8988T (cell line): ENCODE measurements around the gene PLCB1.
"Not testable (repeated sequence)": the region's sequence is repeated elsewhere in the genome, so short reads cannot be mapped to it uniquely, and the experiment has no call there.

Experiments used
- DNase-seq: peaks from one replicate; pipeline ENCODE4 v3.0.0; 2011

PLCB1 gene

DNA sequence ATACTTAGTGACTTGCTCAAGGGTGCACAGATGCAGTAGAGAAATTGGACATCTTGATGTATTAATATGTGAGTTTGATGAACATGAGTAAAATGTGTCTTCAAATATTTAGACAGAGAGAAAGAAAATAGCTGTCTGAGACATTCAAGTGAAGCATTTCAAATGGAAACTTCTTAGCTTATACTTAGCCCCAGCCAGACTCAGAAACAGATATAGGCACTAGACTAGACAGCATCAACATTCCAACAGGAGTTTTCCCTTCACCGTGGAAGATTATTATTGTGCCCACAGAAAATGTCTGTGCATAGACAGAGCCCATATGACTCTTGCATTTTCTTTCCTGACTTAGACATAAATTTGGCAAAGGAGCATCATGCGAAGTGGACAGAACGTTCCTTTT is 443.0 kb downstream of the PLCB1 start:
- DNase-seq, result no peak

DNA sequence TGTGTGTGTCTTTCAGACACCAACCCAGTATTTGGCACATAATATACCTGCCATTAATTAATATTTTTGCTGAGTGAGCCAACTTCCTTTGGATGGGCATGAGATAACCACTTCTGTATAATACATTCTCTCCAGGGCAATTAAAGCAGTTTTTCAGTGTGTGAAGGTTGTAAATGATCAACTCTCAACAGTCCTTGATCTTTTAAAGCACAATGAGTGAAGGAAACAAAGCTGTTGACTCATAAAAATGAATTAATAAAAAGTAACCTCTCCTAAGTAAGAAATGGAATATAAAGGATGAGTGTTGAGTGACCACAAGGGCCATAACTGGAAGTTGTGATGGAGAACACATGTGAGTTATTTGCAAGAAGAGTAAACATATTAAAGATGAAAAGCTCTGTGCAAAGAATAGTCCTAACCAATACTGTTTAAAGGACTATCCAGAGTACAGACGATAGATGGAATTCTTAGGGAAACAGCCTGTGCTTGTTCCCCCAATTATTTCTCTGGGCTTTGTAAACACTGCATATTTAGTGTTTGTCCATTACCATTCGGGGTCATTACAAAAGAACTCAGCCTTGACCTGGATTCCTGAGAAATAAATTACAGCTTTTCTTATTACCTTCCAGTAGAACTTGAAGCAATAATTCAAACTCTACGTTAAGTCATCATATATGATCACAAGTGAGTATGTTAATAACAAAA is 446.2 kb downstream of the PLCB1 start:
- no peak for DNase-seq

DNA sequence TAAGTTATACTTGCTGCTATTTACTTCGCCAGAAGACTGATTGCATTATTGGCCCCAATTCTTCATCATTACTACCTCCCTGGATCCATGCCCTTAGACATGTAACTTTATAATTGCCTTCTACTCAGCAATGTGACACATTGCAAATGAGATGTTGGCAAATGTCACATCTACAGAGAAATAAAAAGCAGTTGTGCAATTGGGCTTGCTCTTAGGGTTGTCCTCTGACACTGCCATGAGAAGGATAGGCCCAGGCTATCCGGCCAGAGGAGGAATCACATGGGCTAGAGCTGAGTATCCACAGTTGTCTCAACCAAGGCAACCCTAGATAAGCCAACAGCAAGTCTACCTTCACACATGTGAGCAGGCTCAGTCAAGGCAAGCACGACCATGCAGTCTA is 447.0 kb downstream of the PLCB1 start:
- no peak for DNase-seq

DNA sequence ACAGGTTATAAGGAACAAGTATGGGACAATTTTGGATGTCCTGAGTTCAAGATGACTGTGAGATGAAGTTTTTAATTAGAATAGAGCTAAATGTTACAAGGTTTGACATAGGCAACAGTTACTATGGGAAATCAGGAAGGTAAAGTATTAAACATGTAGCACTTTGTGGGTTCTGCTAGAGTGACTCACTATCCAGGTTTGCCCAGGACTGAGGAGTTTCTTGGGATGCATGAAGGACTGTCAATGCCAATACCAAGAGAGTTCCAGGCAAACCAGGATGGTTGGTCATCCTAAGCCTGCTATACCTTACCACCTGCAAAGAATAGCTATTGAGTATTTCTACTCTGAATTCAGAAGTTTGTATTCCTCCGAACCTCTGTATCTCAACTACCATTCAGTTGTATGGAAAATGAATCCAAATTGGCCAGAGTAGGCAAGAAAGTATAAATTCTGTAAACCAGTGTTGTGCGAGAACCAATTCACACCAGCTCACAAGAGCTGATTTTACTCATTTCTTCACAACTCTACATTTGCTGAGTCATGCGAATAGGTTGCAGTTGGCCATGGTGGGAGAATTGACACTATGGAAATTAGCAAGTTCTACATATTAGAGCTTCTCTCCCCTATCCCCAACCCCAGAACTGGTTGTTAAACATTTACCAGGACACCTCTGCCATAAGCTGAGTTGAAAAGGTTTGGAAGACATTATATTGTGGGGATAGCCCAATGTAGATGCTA is 449.5 kb downstream of the PLCB1 start:
- no peak for DNase-seq

DNA sequence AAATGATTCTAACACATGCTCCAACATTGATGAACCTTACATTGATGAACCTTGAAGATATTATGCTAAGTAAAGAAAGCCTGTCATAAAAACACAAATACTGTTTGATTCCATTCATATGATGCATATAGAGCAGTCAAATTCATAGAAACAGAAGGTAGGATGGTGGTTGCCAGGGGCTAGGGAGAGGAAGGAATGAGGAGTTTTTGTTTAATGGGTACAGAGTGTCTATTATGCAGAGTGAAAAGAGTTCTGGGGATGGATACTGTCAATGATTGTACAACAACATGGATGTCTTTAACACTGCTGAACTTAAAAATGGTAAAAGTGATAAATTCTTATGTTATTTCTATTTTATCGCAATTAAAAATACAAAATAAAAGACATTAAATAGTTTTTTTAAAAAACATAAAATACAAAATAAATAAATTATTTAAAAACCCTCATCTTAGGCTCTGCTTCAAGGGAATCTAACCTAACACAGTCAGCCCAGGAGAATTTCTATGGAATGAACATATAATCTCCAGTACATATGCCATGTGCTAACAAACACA is 451.0 kb downstream of the PLCB1 start:
- no peak for DNase-seq

DNA sequence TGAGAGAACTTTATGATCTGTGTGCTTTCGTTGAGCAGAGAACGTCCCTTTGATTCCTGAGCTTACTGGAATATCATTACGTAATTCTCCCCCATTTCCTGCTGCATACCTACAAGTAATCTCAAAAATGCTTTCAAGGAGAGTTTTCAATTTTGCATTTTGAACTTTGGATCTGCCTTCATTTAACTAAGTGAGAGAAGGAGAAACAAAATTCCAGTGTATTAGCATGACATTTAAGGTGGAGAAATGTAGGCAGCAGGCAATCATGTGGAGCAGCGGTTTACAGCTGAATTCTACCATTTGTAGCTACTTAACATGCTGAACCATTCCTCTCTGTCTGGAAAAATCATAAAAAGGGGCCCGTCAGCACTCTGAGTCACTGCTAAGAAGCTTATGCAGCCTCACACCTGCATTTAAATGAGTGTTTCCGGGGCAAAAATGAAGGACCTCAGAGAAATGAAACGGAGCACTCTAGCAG is 451.5 kb downstream of the PLCB1 start:
- no peak for DNase-seq

DNA sequence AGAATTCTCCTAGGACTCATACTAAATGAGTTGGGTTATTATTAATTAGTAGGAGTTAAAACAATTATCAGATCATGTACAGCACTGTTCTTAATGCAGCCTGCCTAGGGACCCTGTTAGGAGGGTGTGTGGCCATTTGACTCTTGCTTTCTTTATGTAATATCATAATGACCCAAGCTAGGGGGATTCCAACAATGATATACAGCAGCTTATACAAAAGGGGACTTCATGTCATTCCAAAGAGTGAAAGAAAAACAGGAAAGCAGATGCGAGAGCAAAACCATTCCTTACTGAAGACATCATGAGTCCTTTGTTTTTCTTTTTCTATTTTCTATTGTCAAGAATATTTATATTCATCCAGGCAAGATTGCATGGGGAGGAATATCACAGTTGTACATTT is 455.2 kb downstream of the PLCB1 start:
- DNase-seq, result no peak

DNA sequence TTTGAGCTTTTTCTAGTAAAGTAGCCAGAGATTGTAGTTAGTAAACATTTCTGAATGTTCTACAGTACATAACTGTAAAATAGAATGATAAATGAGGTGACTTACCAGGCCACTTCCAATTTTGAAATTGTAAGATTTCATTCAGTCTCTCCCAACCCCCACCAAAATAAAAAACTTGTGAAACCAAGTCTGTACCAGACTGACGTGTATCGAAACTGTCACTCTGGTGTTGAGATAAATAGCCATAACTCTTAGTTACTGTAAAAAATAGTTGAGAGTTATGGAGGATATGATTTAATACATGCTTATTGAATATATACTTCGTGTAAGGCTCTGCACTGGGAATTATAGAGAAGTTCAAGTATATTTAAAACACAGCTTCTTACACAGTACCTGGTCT is 455.7 kb downstream of the PLCB1 start:
- no peak for DNase-seq

DNA sequence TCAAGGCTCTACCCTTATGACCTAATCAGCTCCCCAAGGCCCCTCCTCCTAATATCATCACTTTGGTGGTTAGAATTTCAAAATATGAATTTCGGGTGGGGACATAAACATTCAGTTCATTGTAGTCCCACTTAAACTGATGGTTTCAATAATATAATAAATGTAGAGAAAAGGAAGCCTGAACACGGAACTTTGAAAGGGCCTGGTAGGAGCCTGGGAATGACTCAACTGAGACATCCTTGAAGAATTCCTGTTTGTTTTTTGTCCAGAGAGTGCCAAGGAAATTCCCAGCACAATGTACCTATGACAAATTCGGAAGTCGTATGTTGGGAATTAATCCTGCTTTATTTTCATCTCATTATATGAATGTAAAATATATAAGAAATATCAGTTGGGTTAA is 457.9 kb downstream of the PLCB1 start:
- no peak for DNase-seq

DNA sequence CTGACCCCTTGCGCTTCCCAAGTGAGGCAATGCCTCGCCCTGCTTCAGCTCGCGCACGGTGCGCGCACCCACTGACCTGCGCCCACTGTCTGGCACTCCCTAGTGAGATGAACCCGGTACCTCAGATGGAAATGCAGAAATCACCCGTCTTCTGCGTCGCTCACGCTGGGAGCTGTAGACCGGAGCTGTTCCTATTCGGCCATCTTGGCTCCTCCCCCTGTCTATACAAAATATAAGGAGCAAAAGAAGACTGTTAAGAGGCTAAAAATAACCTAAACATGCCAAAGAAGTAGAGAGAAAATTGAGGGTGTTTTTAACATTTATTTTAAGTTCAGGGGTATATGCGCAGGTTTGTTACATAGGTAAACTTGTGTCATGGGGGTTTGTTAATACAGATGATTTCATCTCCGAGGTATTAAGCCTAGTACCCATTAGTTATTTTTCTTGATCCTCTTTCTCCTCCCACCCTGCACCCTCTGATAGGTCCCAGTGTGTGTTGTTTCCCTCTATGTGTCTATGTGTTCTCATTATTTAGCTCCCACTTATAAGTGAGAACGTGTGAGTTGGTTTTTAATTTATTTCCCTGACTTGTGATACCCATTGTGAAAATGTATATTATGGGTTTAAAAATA is 469.0 kb downstream of the PLCB1 start:
- not testable (repeated sequence) for DNase-seq

DNA sequence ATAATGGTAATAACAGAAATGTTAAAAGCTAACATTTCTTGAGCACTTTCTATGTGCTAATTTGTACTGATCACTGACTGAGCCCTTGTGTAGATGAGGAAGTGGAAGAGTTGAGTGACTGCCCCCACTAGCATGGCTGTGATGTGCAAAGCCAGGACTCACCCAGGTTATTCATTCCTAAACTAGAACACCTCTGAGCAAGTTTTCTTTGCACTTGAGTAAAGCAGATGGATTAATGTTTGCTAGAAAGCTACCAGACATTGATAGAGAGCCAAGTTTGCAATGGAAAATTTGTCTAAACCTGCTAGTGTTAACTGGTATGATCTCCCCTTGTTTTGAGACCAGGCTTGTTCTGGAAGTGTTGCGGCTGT is 469.5 kb downstream of the PLCB1 start:
- DNase-seq, result no peak

DNA sequence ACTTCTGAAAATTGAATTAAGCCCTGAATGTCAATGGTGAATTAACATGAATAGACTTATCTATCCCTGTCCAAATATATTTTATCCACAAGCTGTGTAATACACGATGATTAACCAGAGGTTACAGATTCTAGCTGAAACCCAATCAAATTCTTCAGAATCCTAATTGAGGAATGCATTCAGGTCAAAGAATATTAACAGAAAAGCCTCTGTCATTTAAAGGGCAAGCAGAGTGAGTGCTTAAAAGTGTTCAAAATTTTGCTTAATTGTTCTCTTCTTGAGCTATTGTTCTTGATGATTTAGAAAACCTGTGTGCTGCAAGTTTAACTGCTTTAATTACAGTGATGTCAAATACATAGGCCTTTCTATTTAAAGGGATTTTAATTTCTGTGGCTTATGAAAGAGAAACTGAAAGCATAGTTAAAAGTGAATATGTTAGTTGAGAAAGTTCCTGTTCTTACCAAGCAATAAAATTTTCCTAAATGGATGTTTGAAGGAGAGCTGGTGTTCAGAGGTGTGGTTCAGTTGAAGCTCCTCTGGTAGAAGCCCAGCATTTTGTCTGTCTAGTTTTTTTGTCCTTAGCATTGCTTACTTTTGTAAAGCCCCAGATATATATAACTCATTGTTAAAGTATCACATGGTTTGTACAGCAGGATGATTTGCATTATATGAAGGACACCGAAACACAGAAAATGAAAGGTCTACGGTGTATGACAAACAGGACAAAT is 470.5 kb downstream of the PLCB1 start:
- DNase-seq, result no peak

DNA sequence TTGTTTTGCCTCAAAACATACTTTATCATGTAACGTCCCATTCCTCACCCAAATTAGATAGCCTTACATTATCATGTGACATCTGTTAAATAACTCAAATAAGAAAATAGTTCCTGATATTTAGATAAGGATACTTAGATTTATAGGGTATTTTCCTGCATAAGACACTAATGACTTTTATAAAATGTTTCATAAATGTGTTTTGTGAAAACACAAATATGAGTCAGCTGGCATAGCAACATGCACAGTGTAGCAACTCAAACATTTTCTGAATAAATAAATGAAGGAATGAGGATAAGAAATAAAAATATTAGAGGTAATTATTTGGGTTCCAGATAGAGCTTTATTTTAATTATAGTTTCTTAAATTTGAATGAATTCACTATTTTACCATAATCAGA is 476.4 kb downstream of the PLCB1 start:
- no peak for DNase-seq

DNA sequence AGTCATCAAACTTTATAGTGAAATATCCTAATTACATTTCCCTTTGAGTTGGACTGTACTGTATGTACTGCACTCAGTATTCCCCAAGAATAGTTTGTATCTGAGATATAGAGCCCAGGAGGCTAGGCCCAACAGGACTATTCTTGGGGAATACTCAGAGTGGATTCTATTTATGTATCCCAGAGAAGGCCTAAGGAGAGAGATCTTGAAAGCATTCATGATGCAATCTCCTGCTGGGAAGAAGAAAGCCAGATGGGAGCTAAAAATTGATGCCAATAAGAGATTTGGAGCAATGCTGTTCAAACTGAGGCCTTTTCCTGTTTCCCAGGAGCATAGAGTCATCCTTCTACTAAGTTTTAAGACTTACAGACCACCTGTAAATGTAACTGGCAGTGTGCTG is 484.7 kb downstream of the PLCB1 start:
- no peak for DNase-seq

DNA sequence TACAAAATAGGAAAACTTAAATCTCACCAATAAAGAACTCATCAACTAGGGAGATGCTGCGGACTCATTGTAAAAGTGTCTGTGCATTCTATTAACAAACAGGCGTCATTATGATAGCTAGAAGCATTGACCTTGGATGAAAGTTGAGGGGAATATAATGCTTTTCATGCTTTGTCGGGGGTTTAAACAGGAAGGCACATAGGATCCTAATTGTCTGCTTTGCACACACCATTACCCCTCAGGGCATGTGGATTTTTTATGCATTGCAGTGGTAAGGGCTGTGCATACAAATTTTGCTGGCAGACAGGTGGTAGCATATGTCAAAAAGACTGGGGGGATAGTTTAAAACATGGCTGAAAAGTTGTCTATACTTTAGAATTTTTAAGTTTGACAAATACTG is 488.9 kb downstream of the PLCB1 start:
- DNase-seq, result no peak

DNA sequence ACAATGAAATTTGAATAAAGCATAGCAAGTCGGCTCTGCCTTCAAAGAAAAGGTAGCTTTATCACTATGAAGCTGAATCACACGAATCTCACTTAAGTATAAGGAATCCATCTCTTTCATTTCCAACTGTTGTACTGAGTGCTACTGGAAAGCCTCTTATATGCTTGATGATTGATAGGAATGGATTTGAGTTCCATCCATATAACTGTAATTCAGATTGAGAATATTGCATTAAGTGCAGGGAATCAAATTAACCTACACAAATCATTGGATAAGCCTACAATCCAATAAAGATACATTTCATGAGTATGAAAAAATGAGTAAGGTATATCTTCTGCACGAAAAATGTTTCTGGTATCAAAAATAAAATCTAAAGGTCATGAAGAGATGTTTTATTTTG is 492.0 kb downstream of the PLCB1 start:
- no peak for DNase-seq

DNA sequence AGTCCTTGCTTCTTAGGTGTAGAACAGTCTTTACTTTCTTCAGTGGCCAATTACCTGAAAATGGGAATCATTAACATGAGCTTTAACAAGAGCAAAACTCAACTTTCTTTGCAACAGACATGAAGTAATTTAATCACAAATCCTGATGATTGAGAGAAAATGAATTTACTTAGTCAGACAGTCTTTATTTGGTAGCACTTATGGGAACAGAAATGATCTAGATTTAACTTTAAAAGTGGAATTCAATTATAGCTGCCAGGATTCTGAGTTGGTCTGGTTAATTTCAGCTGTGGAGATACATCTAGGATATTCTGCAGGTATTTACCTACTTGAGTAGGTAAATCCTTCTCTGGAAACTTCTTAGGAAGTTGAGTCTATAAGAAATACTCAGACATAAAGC is 492.6 kb downstream of the PLCB1 start:
- DNase-seq, result no peak

DNA sequence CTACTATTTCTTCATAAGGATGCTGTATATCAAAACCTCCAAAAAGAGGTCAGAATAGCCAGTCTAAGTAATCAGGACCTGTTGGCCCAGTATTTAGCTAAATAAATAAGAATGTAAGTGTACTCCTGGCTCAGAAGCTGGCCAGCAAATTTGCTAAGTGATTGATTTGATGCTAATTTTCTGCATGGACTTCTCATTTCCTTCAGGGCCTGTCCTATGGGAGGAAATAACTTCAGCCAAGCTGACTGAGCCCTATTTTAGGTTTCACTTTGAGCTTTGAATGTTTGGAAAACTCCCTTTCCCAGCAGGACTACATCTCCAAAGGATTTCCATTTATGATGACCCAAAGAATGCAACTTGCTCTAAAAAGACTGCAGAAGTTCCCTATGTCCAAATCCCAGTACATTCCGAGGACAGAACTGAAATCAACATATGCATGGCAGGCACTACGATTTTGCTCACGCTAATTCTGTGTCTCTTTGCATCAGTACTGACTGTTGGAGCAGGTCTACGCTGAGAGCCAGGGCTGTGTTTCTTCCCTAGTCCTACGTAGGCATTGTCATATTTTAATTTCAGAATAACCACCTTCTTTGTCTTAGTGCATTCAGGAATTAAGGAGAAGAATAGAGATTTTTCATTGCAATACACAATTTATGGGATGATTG is 495.4 kb downstream of the PLCB1 start:
- no peak for DNase-seq

DNA sequence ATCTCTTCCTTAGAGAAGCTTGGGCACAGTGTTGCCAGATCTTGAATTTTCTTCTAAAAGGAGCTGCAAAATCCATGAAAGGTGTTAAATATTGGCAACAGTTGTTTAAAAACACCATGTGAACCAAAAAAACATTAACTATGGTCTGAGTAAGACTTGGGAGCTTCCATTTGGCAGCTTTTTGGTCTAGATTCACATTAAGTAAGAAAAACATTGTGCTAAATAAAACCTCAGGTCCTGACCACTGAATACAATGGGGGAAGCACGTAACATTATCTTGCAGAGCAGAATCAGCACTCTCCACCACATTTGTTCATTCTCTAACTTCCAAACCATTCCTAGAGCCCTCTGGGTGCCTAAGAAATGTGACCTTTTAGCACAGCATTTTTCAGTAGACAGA is 499.2 kb downstream of the PLCB1 start:
- DNase-seq, result no peak

DNA sequence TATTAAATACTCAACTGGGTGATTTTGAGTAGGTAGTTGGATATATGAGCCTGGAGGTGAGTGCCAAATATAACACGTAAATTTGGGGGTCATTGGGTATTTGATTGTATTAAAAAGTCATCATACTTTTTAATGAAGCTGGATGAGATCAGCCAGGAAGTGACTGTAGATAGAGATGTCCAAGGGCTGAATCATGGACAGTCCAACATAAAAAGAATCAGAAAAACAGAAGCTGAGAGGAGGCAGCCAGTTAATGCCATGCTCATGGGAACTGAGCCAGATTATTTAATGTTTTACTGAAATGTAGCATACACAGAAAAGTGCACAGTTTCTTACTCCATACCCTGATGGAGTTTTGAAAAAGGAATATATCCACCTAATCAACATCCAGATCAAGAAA is 501.3 kb downstream of the PLCB1 start:
- no peak for DNase-seq

DNA sequence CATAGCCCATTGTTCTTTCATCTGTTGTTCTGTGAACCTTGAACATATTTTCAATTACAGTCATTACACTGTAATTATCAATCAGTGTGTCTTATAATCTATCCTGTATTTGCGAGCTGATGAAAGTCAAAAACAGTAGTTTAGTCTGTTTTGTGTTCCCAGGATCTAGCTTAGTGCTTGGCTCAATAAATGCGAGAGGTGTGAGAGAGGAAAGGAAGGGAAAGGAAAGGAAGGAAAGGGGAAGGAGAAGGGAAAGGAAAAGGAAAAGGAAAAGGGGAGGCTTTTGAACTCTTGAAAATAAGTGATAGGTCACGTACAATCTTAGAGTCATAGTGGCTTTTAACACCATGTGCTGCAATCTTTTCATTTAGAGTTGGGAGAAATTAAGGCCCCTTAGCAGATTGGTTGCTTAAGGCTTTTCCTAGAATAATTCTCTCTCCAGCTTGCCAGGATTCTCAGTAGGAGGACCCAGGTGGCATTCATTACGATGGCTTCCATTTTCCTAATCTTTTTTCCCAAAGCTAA is 503.0 kb downstream of the PLCB1 start:
- no peak for DNase-seq

DNA sequence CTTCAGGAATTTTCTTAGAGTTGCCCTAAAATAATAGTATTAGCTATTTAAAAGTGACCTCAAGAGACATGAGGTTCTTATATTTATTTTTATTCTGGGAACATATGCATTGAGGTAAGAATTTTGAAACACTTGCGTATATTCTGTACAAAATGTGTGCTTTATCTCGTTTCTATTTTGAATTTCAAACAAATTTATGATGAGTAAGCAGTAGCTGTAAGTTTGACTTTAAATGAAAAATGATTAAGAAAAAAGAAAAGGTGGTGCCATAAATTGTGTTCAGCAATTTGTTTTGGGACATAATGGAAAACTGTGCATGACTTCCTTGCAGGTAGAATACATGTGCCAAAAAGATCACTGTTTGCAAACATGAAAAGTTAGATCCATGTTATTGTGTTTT is 503.8 kb downstream of the PLCB1 start:
- no peak for DNase-seq
